Common myeloid progenitor, CD34-positive (primary cell): Measurements from ENCODE around the gene DDX18. TPM values are rescaled to one million over a fixed set of nuclear protein-coding genes. Genes with fewer than 3 reads are reported as not detected.

Source experiments
- CTCF ChIA-PET: fragments of 350-600 bp; sonication (Branson Sonifier 250); formaldehyde crosslinking; loops from one replicate; lab custom pipeline; 2021; ENCODE audit warnings: antibody characterized with exemption; lab: Charles Lee
- POLR2A ChIA-PET: fragments of 350-600 bp; sonication (Branson Sonifier 250); formaldehyde crosslinking; loops from one replicate; lab custom pipeline; 2021; ENCODE audit warnings: antibody characterized with exemption; lab: Charles Lee
- DNase-seq, 3 donors: peaks; one replicate each; pipeline versions ENCODE4 v3.0.0 to v3.0.0-alpha.2; 2013
- H3K27ac ChIP-seq, 2 experiments: 1 replicate in 1 of 2; 2 replicates in 1 of 2; pipeline ENCODE4 v1.7.0; 2013; ENCODE audit warnings: inconsistent platforms in 2 of 2, low read length in 2 of 2, mild to moderate bottlenecking in 2 of 2, low read depth in 1 of 2, moderate library complexity in 1 of 2; ENCODE audit not compliant: severe bottlenecking in 2 of 2, insufficient read depth in 1 of 2, poor library complexity in 1 of 2
- H3K27me3 ChIP-seq, 5 experiments: replicated peaks in 2 of 5; 1 replicate in 3 of 5; 2 replicates in 2 of 5; pipeline versions ENCODE4 v1.6.1 to v1.7.0; 2013; ENCODE audit warnings: low read length in 4 of 5, mild to moderate bottlenecking in 2 of 5, moderate library complexity in 2 of 5, inconsistent platforms in 1 of 5; ENCODE audit not compliant: insufficient read depth in 5 of 5, control insufficient read depth in 4 of 5
- H3K36me3 ChIP-seq, 4 experiments: 1 replicate in 2 of 4; 2 replicates in 2 of 4; pipeline versions ENCODE4 v1.6.1 to v1.7.0; 2013; ENCODE audit warnings: low read length in 3 of 4, control low read depth in 1 of 4, mild to moderate bottlenecking in 1 of 4; ENCODE audit not compliant: control insufficient read depth in 4 of 4, insufficient read depth in 4 of 4
- H3K4me1 ChIP-seq, 4 experiments: 1 replicate in 3 of 4; 2 replicates in 1 of 4; pipeline versions ENCODE4 v1.6.1 to v1.7.1; 2013; ENCODE audit warnings: low read length in 3 of 4, mild to moderate bottlenecking in 3 of 4, control low read depth in 1 of 4, inconsistent platforms in 1 of 4, moderate library complexity in 1 of 4; ENCODE audit not compliant: control insufficient read depth in 4 of 4, insufficient read depth in 4 of 4; ENCODE audit errors: control extremely low read depth in 1 of 4
- H3K4me3 ChIP-seq, 7 experiments: 1 replicate in 4 of 7; 2 replicates in 3 of 7; pipeline versions ENCODE4 v1.5.1 to v1.7.0; 2013; ENCODE audit warnings: mild to moderate bottlenecking in 7 of 7, low read length in 6 of 7, moderate library complexity in 6 of 7, inconsistent platforms in 2 of 7, low read depth in 2 of 7, control low read depth in 1 of 7; ENCODE audit not compliant: insufficient read depth in 4 of 7, control insufficient read depth in 1 of 7; ENCODE audit errors: extremely low read depth in 1 of 7
- H3K9me3 ChIP-seq, 5 experiments: 1 replicate in 4 of 5; 2 replicates in 1 of 5; pipeline versions ENCODE4 v1.6.1 to v1.7.1; 2013; ENCODE audit warnings: low read length in 4 of 5, mild to moderate bottlenecking in 2 of 5, inconsistent platforms in 1 of 5, low read depth in 1 of 5, moderate library complexity in 1 of 5; ENCODE audit not compliant: control insufficient read depth in 4 of 5, insufficient read depth in 2 of 5; ENCODE audit errors: control extremely low read depth in 1 of 5
- WGBS: methylation state at CpG from one replicate; pipeline ENCODE4 v1.1.5; 2013; ENCODE audit not compliant: insufficient coverage; 5-methylcytosine and 5-hydroxymethylcytosine counted together
- polyA plus RNA-seq: library from polyadenylated mRNA; unstranded; fragments of 120-200 nt; gene quantifications from one replicate; pipeline ENCODE4 v1.2.1, GENCODE V29; 2013

Gene DDX18
- 70.0 TPM for polyA plus RNA-seq

- Histone ChIP-seq H3K9me3 (no peaks in the 10 kb centered on the region), H3K27me3 (no peaks in the 10 kb centered on the region), H3K4me1 (peaks cover 6 to 16% (median 8%) of the 10 kb centered on the region in 4 experiments), H3K36me3 (peaks cover 5 to 26% (median 14%) of the 10 kb centered on the region in 4 experiments), H3K4me3 (peak within 1 kb of the TSS; percentile 77 to 100 (median 91)), H3K27ac (peak within 1 kb of the TSS; percentile 88 to 97)
- ChIA-PET CTCF (interaction anchor here (0.8 to 3.3 kb wide), 13 partner anchors 11 to 362 kb away, joined by 3 to 27 read pairs (median 3); no protein-coding TSS in a partner anchor), POLR2A (no interaction called here)
- peak; percentile 99 for DNase-seq
- under 1% methylated on average over 54 of the region's 57 CpGs for WGBS
Measured at GRCh38 chr2:117814417-117815264, at the start of gene DDX18. Gene DDX18 (plus strand): TSS chr2:117814691. CDS start chr2:117814778, 87 bp downstream.

- H3K36me3 ChIP-seq = no peaks in the 10 kb centered on the region
- ChIA-PET CTCF (no interaction called here), POLR2A (no interaction called here)
- H3K4me3 ChIP-seq = no peak overlapping the region
- DNase-seq = no peak
- H3K27ac ChIP-seq = no peak overlapping the region
- peaks cover 0 to 8% (median 2%) of the 10 kb centered on the region in 5 experiments for H3K27me3 ChIP-seq
- WGBS = no CpG with 5 or more reads among the region's 1 CpG
- no peaks in the 10 kb centered on the region for H3K9me3 ChIP-seq
- no peaks in the 10 kb centered on the region for H3K4me1 ChIP-seq
Measured at GRCh38 chr2:117770730-117771129, 43.8 kb upstream of the DDX18 start.

- WGBS = 94% methylated on average over 2 of the region's 4 CpGs
- no peak overlapping the region for H3K4me3 ChIP-seq
- H3K36me3 ChIP-seq = no peaks in the 10 kb centered on the region
- no peak overlapping the region for H3K27ac ChIP-seq
- DNase-seq = peak; percentile 10 to 32 (median 16)
- no peaks in the 10 kb centered on the region for H3K9me3 ChIP-seq
- H3K4me1 ChIP-seq = no peaks in the 10 kb centered on the region
- H3K27me3 ChIP-seq = peaks cover 0 to 8% (median 2%) of the 10 kb centered on the region in 5 experiments
- ChIA-PET CTCF (interaction anchor here (1.0 kb wide), 1 partner anchor 1260 kb away, joined by 3 read pairs; no protein-coding TSS in a partner anchor), POLR2A (no interaction called here)
Measured at GRCh38 chr2:117771969-117772630, 42.4 kb upstream of the DDX18 start.

GRCh38 chr2:117774716-117775115 is 39.8 kb upstream of the DDX18 start:
- ChIA-PET CTCF (interaction anchor here (0.6 kb wide), 1 partner anchor 228 kb away, joined by 3 read pairs; no protein-coding TSS in a partner anchor), POLR2A (no interaction called here)
- Histone ChIP-seq H3K36me3 (no peaks in the 10 kb centered on the region), H3K4me1 (no peaks in the 10 kb centered on the region), H3K9me3 (no peaks in the 10 kb centered on the region), H3K27ac (no peak overlapping the region), H3K4me3 (no peak overlapping the region), H3K27me3 (peaks cover 0 to 8% (median 2%) of the 10 kb centered on the region in 5 experiments)
- WGBS = no CpG with 5 or more reads among the region's 1 CpG
- DNase-seq = no peak

- H3K27ac ChIP-seq = no peak overlapping the region
- CTCF ChIA-PET = interaction anchor here (0.9 kb wide), 1 partner anchor 10 kb away, joined by 3 read pairs; no protein-coding TSS in a partner anchor
- POLR2A ChIA-PET = no interaction called here
- DNase-seq = no peak
- no peaks in the 10 kb centered on the region for H3K36me3 ChIP-seq
- H3K27me3 ChIP-seq = peaks cover 0 to 7% (median 0%) of the 10 kb centered on the region in 5 experiments
- no peaks in the 10 kb centered on the region for H3K4me1 ChIP-seq
- no peaks in the 10 kb centered on the region for H3K9me3 ChIP-seq
- H3K4me3 ChIP-seq = no peak overlapping the region
Measured at GRCh38 chr2:117775703-117776219, 38.7 kb upstream of the DDX18 start.

- H3K27ac ChIP-seq = no peak overlapping the region
- DNase-seq = no peak
- H3K36me3 ChIP-seq = no peaks in the 10 kb centered on the region
- no peaks in the 10 kb centered on the region for H3K9me3 ChIP-seq
- H3K4me1 ChIP-seq = no peaks in the 10 kb centered on the region
- WGBS = 100% methylated on average over 5 of the region's 8 CpGs
- ChIA-PET POLR2A (no interaction called here), CTCF (no interaction called here)
- H3K4me3 ChIP-seq = no peak overlapping the region
- H3K27me3 ChIP-seq = peaks cover 0 to 5% (median 0%) of the 10 kb centered on the region in 5 experiments
Measured at GRCh38 chr2:117776888-117777287, 37.6 kb upstream of the DDX18 start.
